CD14-positive monocyte (primary cell): ENCODE results near the gene FANCB. TPM values are rescaled to one million over a fixed set of nuclear protein-coding genes. Genes with fewer than 3 reads are reported as not detected.

Experiments
- DNase-seq, 3 donors: peaks; one replicate each; pipeline ENCODE4 v3.0.0-alpha.2; 2011 to 2022
- H2AFZ ChIP-seq: 2 replicates; pipeline ENCODE4 v1.6.0; 2012; ENCODE audit warnings: mild to moderate bottlenecking, low read depth, low read length, inconsistent platforms; ENCODE audit not compliant: insufficient read depth, poor library complexity, severe bottlenecking
- H3K27ac ChIP-seq, 2 donors: 1 replicate in 1 of 2; 2 replicates in 1 of 2; pipeline ENCODE4 v1.5.1; 2012 to 2013; ENCODE audit warnings: low read length in 2 of 2, control low read depth in 1 of 2, inconsistent platforms in 1 of 2, low read depth in 1 of 2, mild to moderate bottlenecking in 1 of 2
- H3K27me3 ChIP-seq, 2 donors: one replicate each; pipeline versions ENCODE4 v1.6.0 to v1.6.1; 2011 to 2013; ENCODE audit warnings: low read length in 2 of 2; ENCODE audit not compliant: control insufficient read depth in 2 of 2, insufficient read depth in 2 of 2
- H3K36me3 ChIP-seq, 2 donors: replicated peaks in 1 of 2; 1 replicate in 1 of 2; 2 replicates in 1 of 2; pipeline versions ENCODE4 v1.5.1 to v1.6.1; 2012 to 2013; ENCODE audit warnings: low read length in 2 of 2, control low read depth in 1 of 2, inconsistent platforms in 1 of 2, mild to moderate bottlenecking in 1 of 2; ENCODE audit not compliant: insufficient read depth in 2 of 2, control insufficient read depth in 1 of 2
- H3K4me1 ChIP-seq, 2 donors: 1 replicate in 1 of 2; 2 replicates in 1 of 2; pipeline versions ENCODE4 v1.5.1 to v1.6.1; 2012 to 2013; ENCODE audit warnings: low read length in 2 of 2, control low read depth in 1 of 2, inconsistent platforms in 1 of 2, mild to moderate bottlenecking in 1 of 2, moderate library complexity in 1 of 2; ENCODE audit not compliant: insufficient read depth in 2 of 2, control insufficient read depth in 1 of 2
- H3K4me2 ChIP-seq: replicated peaks from 2 replicates; pipeline ENCODE3; 2012; ENCODE audit warnings: low read length, moderate library complexity, mild to moderate bottlenecking; ENCODE audit not compliant: poor library complexity, severe bottlenecking; ENCODE audit errors: extremely low read depth
- H3K4me3 ChIP-seq, 3 experiments: fragments of 200-600 bp in 1 of 3; sonication (generic) in 1 of 3; replicated peaks in 1 of 3; 1 replicate in 2 of 3; 2 replicates in 1 of 3; pipeline ENCODE4 v1.5.1; 2011 to 2013; ENCODE audit warnings: low read length in 3 of 3, mild to moderate bottlenecking in 3 of 3, control low read depth in 2 of 3, low read depth in 2 of 3, inconsistent platforms in 1 of 3, moderate library complexity in 1 of 3
- H3K79me2 ChIP-seq: 2 replicates; pipeline ENCODE4 v1.6.0; 2012; ENCODE audit warnings: mild to moderate bottlenecking, control low read depth, inconsistent platforms, low read length, moderate library complexity; ENCODE audit not compliant: insufficient read depth
- H3K9ac ChIP-seq: 2 replicates; pipeline ENCODE4 v1.6.0; 2017; ENCODE audit warnings: low read length, mild to moderate bottlenecking; ENCODE audit not compliant: insufficient read depth, poor library complexity, severe bottlenecking
- H3K9me3 ChIP-seq, 2 donors: replicated peaks in 1 of 2; 1 replicate in 1 of 2; 2 replicates in 1 of 2; pipeline versions ENCODE4 v1.5.1 to v1.6.1; 2012 to 2013; ENCODE audit warnings: low read length in 2 of 2, control low read depth in 1 of 2; ENCODE audit not compliant: control insufficient read depth in 1 of 2, insufficient read depth in 1 of 2
- H4K20me1 ChIP-seq: 2 replicates; pipeline ENCODE4 v1.6.0; 2012; ENCODE audit warnings: mild to moderate bottlenecking, low read length, control low read depth, moderate library complexity; ENCODE audit not compliant: insufficient read depth
- H3K27ac Mint-ChIP-seq, 7 donors: one replicate each; pipeline ENCODE4 v1.8.0; 2020; ENCODE audit warnings: mild to moderate bottlenecking in 7 of 7, mixed read lengths in 7 of 7, moderate library complexity in 6 of 7, inconsistent platforms in 2 of 7
- H3K27me3 Mint-ChIP-seq, 3 donors: one replicate each; pipeline ENCODE4 v1.8.0; 2021 to 2022; ENCODE audit warnings: low read depth in 3 of 3, mild to moderate bottlenecking in 3 of 3, mixed read lengths in 3 of 3, moderate library complexity in 3 of 3, inconsistent platforms in 1 of 3
- H3K36me3 Mint-ChIP-seq, 2 donors: one replicate each; pipeline ENCODE4 v1.8.0; 2020; ENCODE audit warnings: mixed read lengths in 2 of 2, inconsistent platforms in 1 of 2, mild to moderate bottlenecking in 1 of 2
- H3K4me1 Mint-ChIP-seq: one replicate; pipeline ENCODE4 v1.8.0; 2020; ENCODE audit warnings: mild to moderate bottlenecking, mixed read lengths
- H3K4me3 Mint-ChIP-seq, 2 donors: one replicate each; pipeline ENCODE4 v1.8.0; 2020; ENCODE audit warnings: mild to moderate bottlenecking in 2 of 2, mixed read lengths in 2 of 2, moderate library complexity in 1 of 2
- H3K9me3 Mint-ChIP-seq, 7 donors: one replicate each; pipeline ENCODE4 v1.8.0; 2020 to 2022; ENCODE audit warnings: mixed read lengths in 7 of 7, mild to moderate bottlenecking in 6 of 7, moderate library complexity in 6 of 7, inconsistent platforms in 2 of 7
- CTCF ChIP-seq: fragments of 200-600 bp; IDR thresholded peaks from one replicate; pipeline ENCODE4 v1.8.0; 2022; ENCODE audit warnings: antibody characterized with exemption, mild to moderate bottlenecking
- whole genome bisulfite sequencing: methylation state at CpG from one replicate; pipeline ENCODE4 v1.1.5; 2013; ENCODE audit warnings: missing lambda C conversion rate; ENCODE audit not compliant: insufficient coverage; 5-methylcytosine and 5-hydroxymethylcytosine counted together
- intact Hi-C, 2 donors: fragments of 100-400 bp; cut with micrococcal nuclease; formaldehyde crosslinking; loops; one replicate each; pipeline versions ENCODE4 v1.15.0 to v1.15.1; 2023
- polyA plus RNA-seq, 3 donors: library from polyadenylated mRNA; depleted of rRNA in 1 of 3; unstranded in 2 of 3; stranded (reverse) in 1 of 3; fragments of 300-500 nt in 2 of 3; fragments of >200 nt in 1 of 3; fragmentation: Illumina TruSeq in 2 of 3; gene quantifications; 1 replicate in 2 of 3; 2 replicates in 1 of 3; pipeline ENCODE4 v1.2.3, GENCODE V29; 2012 to 2021

Gene FANCB
- polyA plus RNA-seq, 3 donors = 0.85 to 4.2 (median 2.6) TPM

- no peak for DNase-seq
- peaks cover 0 to 11% (median 0%) of the 10 kb centered on the region in 7 donors for H3K9me3 Mint-ChIP-seq
- peaks cover 0 to 2% (median 0%) of the 10 kb centered on the region in 3 donors for H3K27me3 Mint-ChIP-seq
- Histone ChIP-seq H3K9ac (peak overlapping the region; percentile 78), H4K20me1 (no peaks in the 10 kb centered on the region), H3K4me2 (peak overlapping the region; percentile 84), H3K4me1 (peaks cover 23 to 40% of the 10 kb centered on the region in 2 donors), H3K27me3 (no peaks in the 10 kb centered on the region), H2AFZ (peak overlapping the region; percentile 59), H3K79me2 (peaks cover 78% of the 10 kb centered on the region), H3K27ac (peak overlapping the region; percentile 86 to 94), H3K9me3 (no peaks in the 10 kb centered on the region), H3K4me3 (peak overlapping the region; percentile 90 to 97 (median 96)), H3K36me3 (no peaks in the 10 kb centered on the region)
- H3K4me3 Mint-ChIP-seq = peak overlapping the region; percentile 80 to 84
- H3K4me1 Mint-ChIP-seq = peaks cover 31% of the 10 kb centered on the region
- WGBS = 0% methylated on average over 1 of the region's 8 CpGs
- TF ChIP-seq CTCF = no peak
- peak overlapping the region; percentile 83 to 94 (median 89) for H3K27ac Mint-ChIP-seq
- intact Hi-C loops = loop anchor here (10.0 kb wide), 2 partner anchors 811 to 1179 kb away; no protein-coding TSS in a partner anchor
- peaks cover 1 to 7% of the 10 kb centered on the region in 2 donors for H3K36me3 Mint-ChIP-seq
These were observed 794 bp upstream of the FANCB start for GRCh38 chrX:14873676-14874049.

- Histone ChIP-seq H3K4me3 (peak overlapping the region; percentile 57 to 80 (median 63)), H4K20me1 (no peaks in the 10 kb centered on the region), H2AFZ (peak overlapping the region; percentile 82), H3K36me3 (no peaks in the 10 kb centered on the region), H3K4me2 (peak overlapping the region; percentile 79), H3K27ac (peak overlapping the region in 1 of 2 donors; percentile 80), H3K79me2 (peaks cover 80% of the 10 kb centered on the region), H3K9me3 (no peaks in the 10 kb centered on the region), H3K4me1 (peaks cover 23 to 31% of the 10 kb centered on the region in 2 donors), H3K9ac (peak overlapping the region; percentile 57), H3K27me3 (no peaks in the 10 kb centered on the region)
- intact Hi-C loops = loop anchor here (10.0 kb wide), 2 partner anchors 812 to 1178 kb away; no protein-coding TSS in a partner anchor
- Mint-ChIP-seq H3K4me1 (peaks cover 27% of the 10 kb centered on the region), H3K27ac (peak overlapping the region in 1 of 7 donors; percentile 74), H3K9me3 (peaks cover 0 to 11% (median 4%) of the 10 kb centered on the region in 7 donors), H3K4me3 (peak overlapping the region in 1 of 2 donors; percentile 78), H3K36me3 (peaks cover 3 to 7% of the 10 kb centered on the region in 2 donors), H3K27me3 (peaks cover 0 to 2% (median 0%) of the 10 kb centered on the region in 3 donors)
- no peak for DNase-seq
- TF ChIP-seq CTCF = no peak
- no CpG with 5 or more reads among the region's 7 CpGs for WGBS
These were observed 514 bp downstream of the FANCB start for GRCh38 chrX:14872355-14872754.
